Type B pancreatic cell (in vitro differentiated cells): ENCODE data around the gene KIF1A. TPM values are rescaled to one million over a fixed set of nuclear protein-coding genes. Genes with fewer than 3 reads are reported as not detected.

ENCODE experiments used
- DNase-seq: peaks from one replicate; pipeline ENCODE4 v3.0.0; 2021; ENCODE audit warnings: mixed read lengths; ENCODE audit not compliant: unreplicated experiment; ENCODE audit errors: extremely low spot score
- H3K27ac Mint-ChIP-seq: 2 replicates; pipeline ENCODE4 v1.8.0; 2021; ENCODE audit warnings: mild to moderate bottlenecking, mixed read lengths
- H3K27me3 Mint-ChIP-seq: 2 replicates; pipeline ENCODE4 v1.8.0; 2021; ENCODE audit warnings: mixed read lengths
- H3K36me3 Mint-ChIP-seq: 2 replicates; pipeline ENCODE4 v1.8.0; 2021; ENCODE audit warnings: mixed read lengths
- H3K4me1 Mint-ChIP-seq: one replicate; pipeline ENCODE4 v1.8.0; 2021; ENCODE audit warnings: mixed read lengths; ENCODE audit not compliant: unreplicated experiment
- H3K4me3 Mint-ChIP-seq: 2 replicates; pipeline ENCODE4 v1.8.0; 2021; ENCODE audit warnings: mild to moderate bottlenecking, mixed read lengths
- H3K9me3 Mint-ChIP-seq: 2 replicates; pipeline ENCODE4 v1.8.0; 2021; ENCODE audit warnings: mixed read lengths
- CTCF ChIP-seq: fragments of 200-600 bp; sonication (generic); conservative IDR thresholded peaks from 2 replicates; pipeline ENCODE4 v1.5.0; 2021; ENCODE audit warnings: antibody characterized with exemption, mild to moderate bottlenecking
- total RNA-seq: library from RNA; stranded (reverse); gene quantifications from 2 replicates; pipeline ENCODE4 v1.2.1, GENCODE V29; 2021; ENCODE audit warnings: low replicate concordance

KIF1A gene
- total RNA-seq, 1 donor from 2014 or later, result 78.4 TPM

DNA sequence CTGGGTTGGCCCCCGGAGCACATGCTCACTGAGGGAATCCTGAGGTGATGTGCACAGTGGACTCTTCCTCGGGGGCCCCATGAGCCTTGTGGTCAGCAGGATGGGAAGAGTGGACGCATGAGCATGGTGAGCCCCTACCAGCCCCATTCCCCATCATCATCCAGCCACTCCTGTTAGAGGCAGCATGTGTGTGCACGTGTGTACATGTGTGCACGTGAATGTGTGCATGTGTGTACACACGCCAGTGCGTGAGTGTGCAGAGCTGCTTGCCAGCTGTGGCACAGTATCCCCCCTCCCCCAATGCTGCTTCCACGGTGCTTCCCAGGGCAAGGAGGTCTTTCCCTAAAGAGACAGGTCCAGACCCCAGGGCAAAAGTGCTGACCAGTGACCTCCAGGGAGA lies 57.8 kb downstream of the KIF1A start:
- no peak overlapping the region for H3K4me3 Mint-ChIP-seq
- DNase-seq, result no peak
- H3K4me1 Mint-ChIP-seq, result no peaks in the 10 kb centered on the region
- H3K27ac Mint-ChIP-seq, result no peak overlapping the region
- no peak for TF ChIP-seq CTCF
- no peaks in the 10 kb centered on the region for H3K9me3 Mint-ChIP-seq
- peaks cover 4% of the 10 kb centered on the region for H3K36me3 Mint-ChIP-seq
- no peaks in the 10 kb centered on the region for H3K27me3 Mint-ChIP-seq

- H3K36me3 Mint-ChIP-seq, result peaks cover 4% of the 10 kb centered on the region
- no peaks in the 10 kb centered on the region for H3K9me3 Mint-ChIP-seq
- no peaks in the 10 kb centered on the region for H3K27me3 Mint-ChIP-seq
- H3K4me1 Mint-ChIP-seq, result no peaks in the 10 kb centered on the region
- DNase-seq, result no peak
- H3K4me3 Mint-ChIP-seq, result no peak overlapping the region
- no peak for TF ChIP-seq CTCF
- no peak overlapping the region for H3K27ac Mint-ChIP-seq
Observed at GRCh38 chr2:240760576-240761246, 59.3 kb downstream of the KIF1A start.

DNA sequence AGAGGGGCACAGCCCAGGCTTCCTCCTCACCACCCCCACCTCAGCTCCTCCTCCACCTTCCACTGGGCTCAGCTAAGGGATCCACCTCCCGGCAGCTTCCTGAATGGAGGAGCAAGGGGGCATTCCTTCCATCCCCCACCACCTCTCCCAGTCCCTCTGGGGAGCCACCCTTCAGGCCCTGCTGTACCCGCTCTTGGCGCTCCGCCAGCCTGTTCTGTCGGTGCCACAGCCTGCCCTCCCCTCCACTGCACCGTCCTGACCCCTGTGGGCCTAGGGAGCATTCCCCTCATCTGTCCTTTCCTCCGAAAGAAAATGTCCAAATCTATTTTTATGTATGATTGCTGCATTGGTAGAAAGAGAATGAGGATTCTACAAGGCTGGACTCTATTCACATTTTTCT lies 59.9 kb downstream of the KIF1A start:
- no peak overlapping the region for H3K27ac Mint-ChIP-seq
- DNase-seq, result no peak
- H3K4me3 Mint-ChIP-seq, result no peak overlapping the region
- peaks cover 4% of the 10 kb centered on the region for H3K36me3 Mint-ChIP-seq
- no peaks in the 10 kb centered on the region for H3K27me3 Mint-ChIP-seq
- TF ChIP-seq CTCF, result no peak
- H3K9me3 Mint-ChIP-seq, result no peaks in the 10 kb centered on the region
- H3K4me1 Mint-ChIP-seq, result no peaks in the 10 kb centered on the region

DNA sequence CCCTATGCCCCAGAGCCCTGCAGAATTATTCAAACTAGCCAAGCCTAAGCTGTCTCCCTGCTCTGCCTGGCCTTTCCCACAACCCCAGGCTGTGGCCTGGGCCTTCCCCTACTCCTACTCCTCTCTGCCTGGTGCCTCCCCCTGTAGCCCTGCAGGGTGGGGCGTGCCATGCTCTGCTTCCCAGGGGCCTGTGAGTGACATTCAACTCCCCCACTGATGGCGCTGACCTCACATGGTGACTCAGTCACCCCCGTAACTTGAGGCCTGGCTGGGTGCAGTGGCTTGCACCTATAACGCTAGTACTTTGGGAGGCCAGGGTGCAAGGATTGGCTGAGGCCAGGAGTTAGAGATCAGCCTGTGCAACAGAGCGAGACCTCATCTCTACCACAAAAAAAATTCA lies 60.6 kb downstream of the KIF1A start:
- Mint-ChIP-seq H3K27ac (peak overlapping the region; percentile 21), H3K36me3 (peaks cover 4% of the 10 kb centered on the region), H3K9me3 (no peaks in the 10 kb centered on the region), H3K4me3 (no peak overlapping the region), H3K4me1 (no peaks in the 10 kb centered on the region), H3K27me3 (no peaks in the 10 kb centered on the region)
- DNase-seq, result no peak
- TF ChIP-seq CTCF, result no peak

GRCh38 chr2:240757086-240757614 lies 62.9 kb downstream of the KIF1A start:
- no peak for DNase-seq
- H3K9me3 Mint-ChIP-seq, result no peaks in the 10 kb centered on the region
- no peak for TF ChIP-seq CTCF
- peaks cover 4% of the 10 kb centered on the region for H3K36me3 Mint-ChIP-seq
- no peak overlapping the region for H3K4me3 Mint-ChIP-seq
- no peaks in the 10 kb centered on the region for H3K4me1 Mint-ChIP-seq
- no peaks in the 10 kb centered on the region for H3K27me3 Mint-ChIP-seq
- H3K27ac Mint-ChIP-seq, result no peak overlapping the region
